ENCODE results near the gene ZNF205.

The ZNF205 gene

DNA sequence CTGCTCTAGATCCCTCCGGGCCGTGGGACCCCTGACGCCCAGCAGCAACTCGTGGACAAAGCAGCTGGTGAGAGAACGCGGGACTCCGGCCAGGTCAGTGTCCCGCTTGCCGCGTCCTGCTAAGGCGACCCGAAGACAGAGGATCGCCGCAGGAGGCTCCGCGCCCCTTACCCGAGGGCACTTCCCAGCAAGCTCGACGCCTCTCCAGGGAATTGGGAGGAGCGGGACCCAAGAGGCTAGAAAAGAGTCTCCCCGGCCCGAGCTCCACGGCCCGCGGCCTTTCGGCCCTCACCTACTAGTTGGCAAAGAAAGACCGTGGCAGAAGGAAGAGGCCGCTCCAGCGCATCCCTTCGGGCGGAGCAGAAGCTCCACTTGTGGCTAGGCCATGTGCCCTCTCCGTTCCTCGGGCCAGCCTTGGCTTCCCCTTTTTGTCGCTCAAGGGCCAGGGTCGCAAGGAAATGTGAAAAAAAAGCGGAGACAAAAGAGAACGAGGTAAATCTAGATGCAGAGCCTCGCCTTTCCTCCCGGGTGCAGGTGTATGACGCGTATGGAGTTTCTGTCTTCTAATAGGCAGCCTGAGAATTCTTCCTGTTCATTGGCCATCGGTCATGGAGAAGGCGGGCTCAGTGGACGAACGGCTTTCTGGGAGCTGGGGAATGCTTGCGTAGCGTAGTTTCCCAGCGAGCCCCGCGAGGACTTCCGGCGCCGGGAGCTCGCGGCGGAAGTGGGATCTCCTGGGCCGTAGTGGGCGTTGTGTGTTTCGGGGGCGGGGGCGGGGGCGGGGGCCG lies 22.1 kb downstream of the ZNF205 start, which contains the start of gene ZNF213 (continued):
- TF ChIP-seq KLF10 (tag by site-specific recombination; IDR thresholded peaks at IDR 0.05) (no peak; the same call in 1 of the 2 replicates), ZNF501 (tag by site-specific recombination; IDR thresholded peaks at IDR 0.05) (no peak), ZNF10 (tag by site-specific recombination; IDR thresholded peaks at IDR 0.05) (no peak), MZF1 (tag by site-specific recombination; IDR thresholded peaks at IDR 0.05; ENCODE audit: borderline replicate concordance) (no peak), ZNF629 (tag by site-specific recombination; IDR thresholded peaks at IDR 0.05) (peak; percentile 94), ZBTB11 (tag by site-specific recombination; conservative IDR thresholded peaks at IDR 0.05; ENCODE audit: low read depth) (peak; percentile 72), ZNF112 (tag by site-specific recombination; IDR thresholded peaks at IDR 0.05) (no peak), WT1 (tag by site-specific recombination; IDR thresholded peaks at IDR 0.05) (no peak), ZNF623 (tag by site-specific recombination; IDR thresholded peaks at IDR 0.05) (no peak), ZNF777 (tag by site-specific recombination; IDR thresholded peaks at IDR 0.05; ENCODE audit: borderline replicate concordance) (no peak), ZNF677 (tag by site-specific recombination; IDR thresholded peaks at IDR 0.05) (no peak), ZEB2 (tag by site-specific recombination; IDR thresholded peaks at IDR 0.05) (no peak), PATZ1 (tag by site-specific recombination; IDR thresholded peaks at IDR 0.05) (no peak), SP7 (tag by site-specific recombination; IDR thresholded peaks at IDR 0.05) (no peak), SP2 (tag by site-specific recombination; IDR thresholded peaks at IDR 0.05) (peak; percentile 90), KLF17 (tag by site-specific recombination; IDR thresholded peaks at IDR 0.05) (0 out of 2 replicates have a peak, but pooled peaks have one; percentile 13), ZNF274 (IDR thresholded peaks at IDR 0.05; ENCODE audit: low read length) (no peak), ZNF274 (tag by site-specific recombination; IDR thresholded peaks at IDR 0.05; ENCODE audit: borderline replicate concordance) (no peak), ZNF2 (tag by site-specific recombination; IDR thresholded peaks at IDR 0.05) (0 out of 2 replicates have a peak, but pooled peaks have one; percentile 10), AEBP2 (tag by site-specific recombination; IDR thresholded peaks at IDR 0.05; ENCODE audit: borderline replicate concordance) (no peak), ZFHX2 (tag by site-specific recombination; conservative IDR thresholded peaks at IDR 0.05) (no peak), ZNF24 (tag by site-specific recombination; IDR thresholded peaks at IDR 0.05) (no peak; the same call in 1 of the 2 replicates)
- TF ChIP-seq, protein P1, sequence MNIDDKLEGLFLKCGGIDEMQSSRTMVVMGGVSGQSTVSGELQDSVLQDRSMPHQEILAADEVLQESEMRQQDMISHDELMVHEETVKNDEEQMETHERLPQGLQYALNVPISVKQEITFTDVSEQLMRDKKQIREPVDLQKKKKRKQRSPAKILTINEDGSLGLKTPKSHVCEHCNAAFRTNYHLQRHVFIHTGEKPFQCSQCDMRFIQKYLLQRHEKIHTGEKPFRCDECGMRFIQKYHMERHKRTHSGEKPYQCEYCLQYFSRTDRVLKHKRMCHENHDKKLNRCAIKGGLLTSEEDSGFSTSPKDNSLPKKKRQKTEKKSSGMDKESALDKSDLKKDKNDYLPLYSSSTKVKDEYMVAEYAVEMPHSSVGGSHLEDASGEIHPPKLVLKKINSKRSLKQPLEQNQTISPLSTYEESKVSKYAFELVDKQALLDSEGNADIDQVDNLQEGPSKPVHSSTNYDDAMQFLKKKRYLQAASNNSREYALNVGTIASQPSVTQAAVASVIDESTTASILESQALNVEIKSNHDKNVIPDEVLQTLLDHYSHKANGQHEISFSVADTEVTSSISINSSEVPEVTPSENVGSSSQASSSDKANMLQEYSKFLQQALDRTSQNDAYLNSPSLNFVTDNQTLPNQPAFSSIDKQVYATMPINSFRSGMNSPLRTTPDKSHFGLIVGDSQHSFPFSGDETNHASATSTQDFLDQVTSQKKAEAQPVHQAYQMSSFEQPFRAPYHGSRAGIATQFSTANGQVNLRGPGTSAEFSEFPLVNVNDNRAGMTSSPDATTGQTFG (tag by site-specific recombination; IDR thresholded peaks at IDR 0.05; ENCODE audit: borderline replicate concordance) = no peak
- TF ChIP-seq, protein P2, sequence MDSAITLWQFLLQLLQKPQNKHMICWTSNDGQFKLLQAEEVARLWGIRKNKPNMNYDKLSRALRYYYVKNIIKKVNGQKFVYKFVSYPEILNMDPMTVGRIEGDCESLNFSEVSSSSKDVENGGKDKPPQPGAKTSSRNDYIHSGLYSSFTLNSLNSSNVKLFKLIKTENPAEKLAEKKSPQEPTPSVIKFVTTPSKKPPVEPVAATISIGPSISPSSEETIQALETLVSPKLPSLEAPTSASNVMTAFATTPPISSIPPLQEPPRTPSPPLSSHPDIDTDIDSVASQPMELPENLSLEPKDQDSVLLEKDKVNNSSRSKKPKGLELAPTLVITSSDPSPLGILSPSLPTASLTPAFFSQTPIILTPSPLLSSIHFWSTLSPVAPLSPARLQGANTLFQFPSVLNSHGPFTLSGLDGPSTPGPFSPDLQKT (IDR thresholded peaks at IDR 0.05; ENCODE audit: borderline replicate concordance, low read depth, low read length) = no peak
- TF ChIP-seq, protein P3, sequence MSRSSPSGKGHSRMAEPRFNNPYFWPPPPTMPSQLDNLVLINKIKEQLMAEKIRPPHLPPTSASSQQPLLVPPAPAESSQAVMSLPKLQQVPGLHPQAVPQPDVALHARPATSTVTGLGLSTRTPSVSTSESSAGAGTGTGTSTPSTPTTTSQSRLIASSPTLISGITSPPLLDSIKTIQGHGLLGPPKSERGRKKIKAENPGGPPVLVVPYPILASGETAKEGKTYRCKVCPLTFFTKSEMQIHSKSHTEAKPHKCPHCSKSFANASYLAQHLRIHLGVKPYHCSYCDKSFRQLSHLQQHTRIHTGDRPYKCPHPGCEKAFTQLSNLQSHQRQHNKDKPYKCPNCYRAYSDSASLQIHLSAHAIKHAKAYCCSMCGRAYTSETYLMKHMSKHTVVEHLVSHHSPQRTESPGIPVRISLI (tag by site-specific recombination; IDR thresholded peaks at IDR 0.05) = peak; percentile 68; the same call in 1 of the 2 replicates
